HepG2 (cell line): ENCODE measurements around the gene FOXI2. TPM values are rescaled to one million over a fixed set of nuclear protein-coding genes. Genes with fewer than 3 reads are reported as not detected.

Experiments
- ATAC-seq: fragments of 200-7000 bp; cut with Tn5 transposase; 3 replicates; pipeline ENCODE4 v1.9.1; 2020; ENCODE audit warnings: mild to moderate bottlenecking, moderate library complexity
- BruUV-seq: library from RNA; stranded (reverse); fragments of 400-500 nt; replicated peaks from 2 replicates; lab custom pipeline; 2021; lab: Mats Ljungman, UMichigan
- CTCF ChIA-PET: fragments of 300-600 bp; formaldehyde crosslinking; extraction: SDS; loops from one replicate; lab custom pipeline; 2021; ENCODE audit warnings: low total read pairs, inconsistent platforms, low intra/inter-chr PET ratio; lab: Yijun Ruan, JAX
- POLR2A ChIA-PET: fragments of 350-600 bp; sonication (Branson Sonifier 250); formaldehyde crosslinking; loops from one replicate; lab custom pipeline; 2020; ENCODE audit warnings: antibody characterized with exemption, inconsistent platforms; lab: Yijun Ruan, JAX
- DNase-seq: peaks from one replicate; pipeline ENCODE4 v3.0.0-alpha.2; 2015; ENCODE audit warnings: low spot score
- FAIRE-seq: peaks from 3 replicates; lab custom pipeline; 2011; peaks lifted over from hg19 to GRCh38; lab: Jason Lieb, UNC
- H2AFZ ChIP-seq: one replicate; pipeline ENCODE4 v1.6.1; 2011; ENCODE audit warnings: low read length, inconsistent platforms
- H3K27ac ChIP-seq: fragments of 300-600 bp; 3 replicates; pipeline ENCODE4 v1.8.0; 2011; ENCODE audit warnings: mixed run types, mild to moderate bottlenecking, mixed read lengths, low read length, inconsistent platforms; ENCODE audit not compliant: insufficient read depth; ENCODE audit errors: extremely low read length
- H3K27me3 ChIP-seq, 2 experiments: fragments of 200-600 bp in 1 of 2; 2 replicates in 1 of 2; 3 replicates in 1 of 2; pipeline versions ENCODE4 v1.6.0 to v1.8.0; 2011; ENCODE audit warnings: low read length in 2 of 2, mild to moderate bottlenecking in 2 of 2, moderate library complexity in 2 of 2, inconsistent platforms in 1 of 2; ENCODE audit not compliant: insufficient read depth in 2 of 2, control insufficient read depth in 1 of 2
- H3K36me3 ChIP-seq, 2 experiments: fragments of 200-600 bp in 1 of 2; replicated peaks in 1 of 2; 2 replicates in 1 of 2; 3 replicates in 1 of 2; pipeline versions ENCODE4 v1.5.1 to v1.8.0; 2011; ENCODE audit warnings: low read length in 2 of 2, inconsistent platforms in 1 of 2; ENCODE audit not compliant: insufficient read depth in 2 of 2, control insufficient read depth in 1 of 2
- H3K4me1 ChIP-seq: 2 replicates; pipeline ENCODE4 v1.5.1; 2012; ENCODE audit warnings: low read length, inconsistent platforms; ENCODE audit not compliant: insufficient read depth
- H3K4me2 ChIP-seq: 2 replicates; pipeline ENCODE4 v1.6.0; 2011; ENCODE audit warnings: low read depth, low read length, inconsistent platforms
- H3K4me3 ChIP-seq, 3 experiments: fragments of 200-600 bp in 1 of 3; sonication (generic), shearing (Covaris generic) in 1 of 3; replicated peaks in 1 of 3; 2 replicates each; pipeline ENCODE4 v1.5.1; 2011 to 2016; ENCODE audit warnings: low read length in 3 of 3, inconsistent platforms in 2 of 3, low read depth in 2 of 3, mild to moderate bottlenecking in 2 of 3, control low read depth in 1 of 3, mixed read lengths in 1 of 3; ENCODE audit not compliant: insufficient read depth in 1 of 3
- H3K79me2 ChIP-seq: one replicate; pipeline ENCODE4 v1.6.1; 2011; ENCODE audit warnings: low read length, inconsistent platforms; ENCODE audit not compliant: insufficient read depth
- H3K9ac ChIP-seq: 2 replicates; pipeline ENCODE4 v1.6.0; 2011; ENCODE audit warnings: mild to moderate bottlenecking, low read depth, low read length, inconsistent platforms; ENCODE audit not compliant: insufficient read depth
- H3K9me3 ChIP-seq: 2 replicates; pipeline ENCODE4 v1.5.1; 2012; ENCODE audit warnings: mild to moderate bottlenecking, low read length
- H4K20me1 ChIP-seq: 2 replicates; pipeline ENCODE4 v1.6.0; 2011; ENCODE audit warnings: inconsistent platforms, mild to moderate bottlenecking, low read length, moderate library complexity; ENCODE audit not compliant: insufficient read depth
- CAMTA2 ChIP-seq: sonication (generic); formaldehyde crosslinking; IDR thresholded peaks from 2 replicates; pipeline ENCODE4 v1.4.0; 2020; ENCODE audit warnings: mild to moderate bottlenecking, missing genetic modification reagents, borderline replicate concordance
- FOSL2 ChIP-seq: sonication (generic); formaldehyde crosslinking; IDR thresholded peaks from 2 replicates; pipeline ENCODE4 v1.4.0; 2020; ENCODE audit warnings: missing genetic modification reagents
- KMT2A ChIP-seq: sonication (generic); formaldehyde crosslinking; IDR thresholded peaks from 2 replicates; pipeline ENCODE4 v1.4.0; 2020; ENCODE audit warnings: missing genetic modification reagents
- NR2C2 ChIP-seq: sonication (generic); formaldehyde crosslinking; IDR thresholded peaks from 2 replicates; pipeline ENCODE4 v1.4.0; 2020; ENCODE audit warnings: missing genetic modification reagents, mild to moderate bottlenecking, moderate library complexity, borderline replicate concordance
- REPIN1 ChIP-seq: sonication (generic); formaldehyde crosslinking; IDR thresholded peaks from 2 replicates; pipeline ENCODE4 v1.8.0; 2022; ENCODE audit warnings: missing genetic modification reagents, low read depth, mild to moderate bottlenecking, borderline replicate concordance
- SNAPC2 ChIP-seq: sonication (generic); formaldehyde crosslinking; IDR thresholded peaks from 2 replicates; pipeline ENCODE4 v1.8.1; 2022; ENCODE audit warnings: mild to moderate bottlenecking, missing genetic modification reagents
- SOX5 ChIP-seq: IDR thresholded peaks from 2 replicates; pipeline ENCODE4 v1.6.1; 2016; ENCODE audit warnings: borderline replicate concordance
- SP140L ChIP-seq: sonication (generic); formaldehyde crosslinking; IDR thresholded peaks from 2 replicates; pipeline ENCODE4 v1.4.0; 2020; ENCODE audit warnings: missing genetic modification reagents, borderline replicate concordance
- ZBTB2 ChIP-seq: sonication (generic); formaldehyde crosslinking; IDR thresholded peaks from 2 replicates; pipeline ENCODE4 v1.8.0; 2022; ENCODE audit warnings: low read depth, missing genetic modification reagents
- ZNF407 ChIP-seq: sonication (generic); formaldehyde crosslinking; IDR thresholded peaks from one replicate; pipeline ENCODE4 v1.5.1; 2020; ENCODE audit warnings: mild to moderate bottlenecking, missing genetic modification reagents; ENCODE audit errors: not compliant biosample characterization
- ZSCAN25 ChIP-seq: sonication (generic); formaldehyde crosslinking; IDR thresholded peaks from 2 replicates; pipeline ENCODE4 v1.8.0; 2022; ENCODE audit warnings: mild to moderate bottlenecking, missing genetic modification reagents
- WGBS: methylation state at CpG from one replicate; pipeline ENCODE4 v1.1.6; 2017; ENCODE audit warnings: low lambda C conversion rate; 5-methylcytosine and 5-hydroxymethylcytosine counted together
- in situ Hi-C: cut with HindIII; loops from 2 replicates; pipeline ENCODE4 v1.10.0; 2017; ENCODE audit warnings: low pct_unique_long_range_greater_than_20kb; ENCODE audit not compliant: extremely low pct_ligation_motif_present
- intact Hi-C: fragments of 100-400 bp; cut with micrococcal nuclease; formaldehyde crosslinking; loops from one replicate; pipeline ENCODE4 v1.10.0; 2022; ENCODE audit not compliant: unreplicated experiment
- polyA plus RNA-seq, 8 experiments: library from polyadenylated mRNA; depleted of rRNA in 3 of 8; stranded (reverse) in 7 of 8; unstranded in 1 of 8; fragments of >200 nt; fragmentation: Illumina TruSeq in 4 of 8; extraction: Trizol in 4 of 8; gene quantifications; 2 replicates each; pipeline versions ENCODE4 v1.2.1 to v1.2.3, GENCODE V29; 2011 to 2016; ENCODE audit warnings: low read depth in 4 of 8, missing spikeins in 1 of 8, mixed read lengths in 1 of 8; ENCODE audit not compliant: insufficient read depth in 1 of 8
- total RNA-seq, 5 experiments: library from RNA; depleted of rRNA; stranded (reverse); fragments of >200 nt; fragmentation: Illumina TruSeq; extraction: Trizol; gene quantifications; 2 replicates each; pipeline ENCODE4 v1.2.3, GENCODE V29; 2016; ENCODE audit warnings: low read depth in 1 of 5
- TF ChIP-seq, protein P1 (sequence below): sonication (generic); formaldehyde crosslinking; IDR thresholded peaks from 2 replicates; pipeline ENCODE4 v1.4.0; 2020; ENCODE audit warnings: missing genetic modification reagents, borderline replicate concordance

FOXI2 gene
- total and polyA plus RNA-seq, 2 of the 13 experiments (the other 11 are each of a cell fraction or from before 2014, with no cell fraction given), result not detected

DNA sequence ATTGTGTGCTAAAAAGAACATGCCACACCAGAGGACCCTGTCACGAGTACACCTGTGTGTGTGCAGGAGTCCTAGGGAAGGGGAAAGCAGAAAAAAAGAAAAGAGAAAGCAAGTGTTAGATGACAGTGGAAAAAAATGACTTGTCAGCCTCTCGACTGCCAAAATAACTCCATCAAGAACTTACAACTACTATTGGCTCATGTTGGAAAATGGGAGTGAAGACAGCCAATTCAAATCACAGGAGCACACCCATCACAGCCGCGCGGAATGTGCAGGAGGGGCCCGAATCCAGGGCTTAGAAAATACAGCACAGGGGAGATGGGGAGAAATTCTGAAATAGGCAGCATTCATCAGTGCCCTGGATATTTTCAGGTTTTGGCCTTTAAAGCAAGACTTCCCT, 38.1 kb upstream of the FOXI2 start (continued):
- TF ChIP-seq KMT2A (CRISPR knock-in tag), result no peak
- no peak for TF ChIP-seq REPIN1 (CRISPR knock-in tag)
- TF ChIP-seq FOSL2, result no peak
- TF ChIP-seq NR2C2, result no peak
- no peak for TF ChIP-seq ZBTB2 (CRISPR knock-in tag)
- TF ChIP-seq, protein P1, sequence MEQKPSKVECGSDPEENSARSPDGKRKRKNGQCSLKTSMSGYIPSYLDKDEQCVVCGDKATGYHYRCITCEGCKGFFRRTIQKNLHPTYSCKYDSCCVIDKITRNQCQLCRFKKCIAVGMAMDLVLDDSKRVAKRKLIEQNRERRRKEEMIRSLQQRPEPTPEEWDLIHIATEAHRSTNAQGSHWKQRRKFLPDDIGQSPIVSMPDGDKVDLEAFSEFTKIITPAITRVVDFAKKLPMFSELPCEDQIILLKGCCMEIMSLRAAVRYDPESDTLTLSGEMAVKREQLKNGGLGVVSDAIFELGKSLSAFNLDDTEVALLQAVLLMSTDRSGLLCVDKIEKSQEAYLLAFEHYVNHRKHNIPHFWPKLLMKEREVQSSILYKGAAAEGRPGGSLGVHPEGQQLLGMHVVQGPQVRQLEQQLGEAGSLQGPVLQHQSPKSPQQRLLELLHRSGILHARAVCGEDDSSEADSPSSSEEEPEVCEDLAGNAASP (CRISPR knock-in tag), result no peak
- no peak for TF ChIP-seq ZSCAN25 (CRISPR knock-in tag)
- no peak for TF ChIP-seq SNAPC2

- no peak overlapping the region for H3K4me2 ChIP-seq
- H3K4me1 ChIP-seq, result peaks cover 3% of the 10 kb centered on the region; the same call in 1 of the 2 replicates
- no peak overlapping the region for H2AFZ ChIP-seq
- no peaks in the 10 kb centered on the region for H3K9me3 ChIP-seq
- H3K36me3 ChIP-seq, result no peaks in the 10 kb centered on the region
- H3K27ac ChIP-seq, result no peak overlapping the region
- no TSS peak for BruUV-seq
- H4K20me1 ChIP-seq, result no peaks in the 10 kb centered on the region
- H3K4me3 ChIP-seq, result no peak overlapping the region
- no peak for FAIRE-seq
- ChIA-PET CTCF (no interaction called here), POLR2A (no interaction called here)
- no peaks in the 10 kb centered on the region for H3K79me2 ChIP-seq
- H3K27me3 ChIP-seq, result peaks cover 0 to 14% of the 10 kb centered on the region in 2 experiments; a peak in 3 of 5 replicates
- no peak for DNase-seq
- no peak for ATAC-seq
- 44% methylated on average over 5 of the region's 8 CpGs for WGBS
- intact Hi-C loops (no loop called here), in situ Hi-C loops (no loop called here)
- no peak overlapping the region for H3K9ac ChIP-seq
- no peak for TF ChIP-seq ZNF407 (CRISPR knock-in tag)
- TF ChIP-seq CAMTA2 (CRISPR knock-in tag), result no peak
- no peak for TF ChIP-seq SP140L (CRISPR knock-in tag)
- no peak for TF ChIP-seq SOX5 (CRISPR knock-in tag)
Measured at GRCh38 chr10:127699311-127699710, 37.7 kb upstream of the FOXI2 start.
